ENCODE results near the gene MIAT. TPM values are rescaled to one million over a fixed set of nuclear protein-coding genes. Genes with fewer than 3 reads are reported as not detected.
"Not testable (repeated sequence)": the region's sequence is repeated elsewhere in the genome, so short reads cannot be mapped to it uniquely, and the experiment has no call there.

MIAT gene
- total RNA-seq, 1 donor from 2014 or later, result 6.1 TPM

- intact Hi-C loops (cut with DNase I), result no loop called here
- DNase-seq, result no peak
- Histone ChIP-seq H3K4me1 (no peaks in the 10 kb centered on the region), H3K9me3 (peaks cover 7% of the 10 kb centered on the region), H3K27me3 (no peaks in the 10 kb centered on the region), H3K27ac (no peak overlapping the region), H3K4me3 (no peak overlapping the region), H3K36me3 (no peaks in the 10 kb centered on the region)
- TF ChIP-seq CTCF (IDR thresholded peaks at IDR 0.05), result no peak
- no peak for ATAC-seq
Observed at GRCh38 chr22:26702906-26703830, 45.8 kb downstream of the MIAT start.

GRCh38 chr22:26705379-26705778 is 48.0 kb downstream of the MIAT start:
- ATAC-seq; DNase-seq; H3K9me3 ChIP-seq; H3K4me3 ChIP-seq; intact Hi-C loops (cut with DNase I); H3K36me3 ChIP-seq; H3K4me1 ChIP-seq; H3K27ac ChIP-seq; H3K27me3 ChIP-seq: not testable (repeated sequence)

GRCh38 chr22:26707090-26707489 is 49.7 kb downstream of the MIAT start:
- no peak for ATAC-seq
- Histone ChIP-seq H3K27ac (no peak overlapping the region), H3K4me3 (no peak overlapping the region), H3K9me3 (peaks cover 7% of the 10 kb centered on the region), H3K27me3 (no peaks in the 10 kb centered on the region), H3K4me1 (no peaks in the 10 kb centered on the region), H3K36me3 (no peaks in the 10 kb centered on the region)
- TF ChIP-seq CTCF (IDR thresholded peaks at IDR 0.05), result no peak
- no peak for DNase-seq
- intact Hi-C loops (cut with DNase I), result no loop called here

GRCh38 chr22:26707581-26707980 is 50.2 kb downstream of the MIAT start:
- intact Hi-C loops (cut with DNase I), result no loop called here
- no peak for ATAC-seq

GRCh38 chr22:26708256-26709009 is 51.0 kb downstream of the MIAT start:
- no peak overlapping the region for H3K4me3 ChIP-seq
- H3K4me1 ChIP-seq, result no peaks in the 10 kb centered on the region
- ATAC-seq (no peak), DNase-seq (no peak)
- no peak overlapping the region for H3K27ac ChIP-seq
- H3K9me3 ChIP-seq, result peaks cover 7% of the 10 kb centered on the region
- no peak for TF ChIP-seq CTCF (IDR thresholded peaks at IDR 0.05)
- intact Hi-C loops (cut with DNase I), result no loop called here
- H3K27me3 ChIP-seq, result no peaks in the 10 kb centered on the region
- H3K36me3 ChIP-seq, result no peaks in the 10 kb centered on the region

More at GRCh38 chr22:26707581-26707980, 50.2 kb downstream of the MIAT start:
- H3K4me3 ChIP-seq, result no peak overlapping the region
- H3K4me1 ChIP-seq, result no peaks in the 10 kb centered on the region
- no peak for DNase-seq
- H3K27ac ChIP-seq, result no peak overlapping the region
- peaks cover 7% of the 10 kb centered on the region for H3K9me3 ChIP-seq
- no peaks in the 10 kb centered on the region for H3K27me3 ChIP-seq
- TF ChIP-seq CTCF (IDR thresholded peaks at IDR 0.05), result no peak
- H3K36me3 ChIP-seq, result no peaks in the 10 kb centered on the region

All from upper lobe of right lung (tissue), 1 donor.